IMR-90 (cell line): ENCODE data around the gene UNC13B. TPM values are rescaled to one million over a fixed set of nuclear protein-coding genes. Genes with fewer than 3 reads are reported as not detected.

Source experiments
- ATAC-seq: fragments of 200-7000 bp; cut with Tn5 transposase; 2 replicates; pipeline ENCODE4 v1.9.1; 2020; ENCODE audit warnings: low read depth, mild to moderate bottlenecking, moderate library complexity
- BruUV-seq: library from RNA; stranded (reverse); fragments of 400-500 nt; replicated peaks from 2 replicates; lab custom pipeline; 2021; lab: Mats Ljungman, UMichigan
- CTCF ChIA-PET: fragments of 300-600 bp; formaldehyde crosslinking; extraction: SDS; loops from one replicate; lab custom pipeline; 2021; ENCODE audit warnings: antibody characterized with exemption; lab: Yijun Ruan, JAX
- POLR2A ChIA-PET: fragments of 300-600 bp; sonication (Branson Sonifier 250); formaldehyde crosslinking; loops from one replicate; lab custom pipeline; 2022; ENCODE audit warnings: antibody characterized with exemption; ENCODE audit not compliant: unreplicated experiment; lab: Charles Lee
- DNase-seq: peaks from one replicate; pipeline ENCODE4 v3.0.0; 2013
- H2AFZ ChIP-seq: replicated peaks from 2 replicates; pipeline ENCODE3; 2013; ENCODE audit warnings: low read length, mild to moderate bottlenecking; ENCODE audit not compliant: poor library complexity
- H2AK5ac ChIP-seq: 2 replicates; pipeline ENCODE4 v1.6.1; 2013; ENCODE audit warnings: low read depth, low read length, inconsistent platforms
- H2AK9ac ChIP-seq: replicated peaks from 2 replicates; pipeline ENCODE3; 2013; ENCODE audit warnings: mild to moderate bottlenecking, low read depth, low read length, moderate library complexity; ENCODE audit not compliant: poor library complexity
- H2BK120ac ChIP-seq: 2 replicates; pipeline ENCODE4 v1.6.1; 2013; ENCODE audit warnings: low read depth, low read length, inconsistent platforms
- H2BK15ac ChIP-seq: 3 replicates; pipeline ENCODE4 v1.6.1; 2013; ENCODE audit warnings: low read depth, low read length, inconsistent platforms
- H2BK20ac ChIP-seq: 2 replicates; pipeline ENCODE4 v1.6.1; 2013; ENCODE audit warnings: low read depth, mild to moderate bottlenecking, inconsistent platforms, low read length, moderate library complexity
- H2BK5ac ChIP-seq: 2 replicates; pipeline ENCODE4 v1.6.1; 2013; ENCODE audit warnings: mild to moderate bottlenecking, low read depth, low read length, inconsistent platforms; ENCODE audit not compliant: poor library complexity, severe bottlenecking
- H3K14ac ChIP-seq: replicated peaks from 2 replicates; pipeline ENCODE4 v1.6.1; 2013; ENCODE audit warnings: low read depth, low read length, inconsistent platforms
- H3K18ac ChIP-seq: 2 replicates; pipeline ENCODE4 v1.6.1; 2013; ENCODE audit warnings: low read depth, low read length, control low read depth
- H3K23ac ChIP-seq: 2 replicates; pipeline ENCODE4 v1.6.1; 2013; ENCODE audit warnings: low read depth, low read length, inconsistent platforms
- H3K27ac ChIP-seq: 2 replicates; pipeline ENCODE4 v1.5.1; 2013; ENCODE audit warnings: mild to moderate bottlenecking, control low read depth, low read length; ENCODE audit not compliant: insufficient read depth
- H3K27me3 ChIP-seq: 2 replicates; pipeline ENCODE4 v1.6.1; 2013; ENCODE audit warnings: low read length; ENCODE audit not compliant: control insufficient read depth, insufficient read depth
- H3K36me3 ChIP-seq: 2 replicates; pipeline ENCODE4 v1.6.1; 2013; ENCODE audit warnings: low read length, mixed read lengths; ENCODE audit not compliant: control insufficient read depth, insufficient read depth
- H3K4ac ChIP-seq: 2 replicates; pipeline ENCODE4 v1.6.1; 2013; ENCODE audit warnings: low read depth, low read length, inconsistent platforms
- H3K4me1 ChIP-seq: 2 replicates; pipeline ENCODE4 v1.6.1; 2013; ENCODE audit warnings: low read length, mixed read lengths; ENCODE audit not compliant: control insufficient read depth, insufficient read depth
- H3K4me2 ChIP-seq: 2 replicates; pipeline ENCODE4 v1.6.1; 2013; ENCODE audit warnings: low read depth, mild to moderate bottlenecking, control low read depth, low read length, moderate library complexity
- H3K4me3 ChIP-seq: 2 replicates; pipeline ENCODE4 v1.5.1; 2013; ENCODE audit warnings: low read depth, mild to moderate bottlenecking, control low read depth, low read length, moderate library complexity; ENCODE audit not compliant: insufficient read depth
- H3K56ac ChIP-seq: 2 replicates; pipeline ENCODE4 v1.6.1; 2013; ENCODE audit warnings: low read length, inconsistent platforms; ENCODE audit not compliant: insufficient read depth; ENCODE audit errors: extremely low read depth
- H3K79me1 ChIP-seq, 2 experiments: 2 replicates each; pipeline ENCODE4 v1.6.1; 2013; ENCODE audit warnings: low read length in 2 of 2, inconsistent platforms in 1 of 2, low read depth in 1 of 2
- H3K9ac ChIP-seq: 2 replicates; pipeline ENCODE4 v1.6.1; 2013; ENCODE audit warnings: low read depth, low read length, control low read depth
- H3K9me1 ChIP-seq: 2 replicates; pipeline ENCODE4 v1.6.1; 2013; ENCODE audit warnings: low read length, inconsistent platforms; ENCODE audit not compliant: insufficient read depth
- H3K9me3 ChIP-seq: 2 replicates; pipeline ENCODE4 v1.6.1; 2013; ENCODE audit warnings: low read length; ENCODE audit not compliant: control insufficient read depth, insufficient read depth
- H4K20me1 ChIP-seq: 2 replicates; pipeline ENCODE4 v1.6.1; 2013; ENCODE audit warnings: low read length, inconsistent platforms; ENCODE audit not compliant: insufficient read depth
- H4K5ac ChIP-seq: 2 replicates; pipeline ENCODE4 v1.6.1; 2013; ENCODE audit warnings: mild to moderate bottlenecking, low read depth, low read length, control low read depth
- H4K8ac ChIP-seq, 2 experiments: 2 replicates each; pipeline ENCODE4 v1.6.1; 2013; ENCODE audit warnings: low read depth in 2 of 2, low read length in 2 of 2, control low read depth in 1 of 2, inconsistent platforms in 1 of 2
- H4K91ac ChIP-seq: 2 replicates; pipeline ENCODE4 v1.6.1; 2013; ENCODE audit warnings: low read depth, low read length, inconsistent platforms; ENCODE audit not compliant: insufficient read depth
- BHLHE40 ChIP-seq: fragments of 150-350 bp; IDR thresholded peaks from 2 replicates; pipeline ENCODE4 v1.6.1; 2016; ENCODE audit warnings: mild to moderate bottlenecking, low read depth, low read length
- CEBPB ChIP-seq: IDR thresholded peaks from 2 replicates; pipeline ENCODE4 v1.6.1; 2012; ENCODE audit warnings: low read depth, low read length, improper control_type of control experiment
- CHD1 ChIP-seq: IDR thresholded peaks from 2 replicates; pipeline ENCODE4 v1.6.1; 2012; ENCODE audit warnings: low read depth, low read length, improper control_type of control experiment
- CTCF ChIP-seq: conservative IDR thresholded peaks from 2 replicates; pipeline ENCODE4 v1.5.1; 2012; ENCODE audit warnings: mild to moderate bottlenecking, low read depth, low read length, improper control_type of control experiment
- ELK1 ChIP-seq: fragments of 150-350 bp; IDR thresholded peaks from 2 replicates; pipeline ENCODE4 v1.6.1; 2016; ENCODE audit warnings: low read depth, mild to moderate bottlenecking, low read length, moderate library complexity, borderline replicate concordance
- FOS ChIP-seq: fragments of 150-350 bp; IDR thresholded peaks from 2 replicates; pipeline ENCODE4 v1.6.1; 2016; ENCODE audit warnings: low read depth, low read length
- MAFK ChIP-seq: IDR thresholded peaks from 2 replicates; pipeline ENCODE4 v1.6.1; 2012; ENCODE audit warnings: low read depth, low read length, improper control_type of control experiment
- MAZ ChIP-seq: IDR thresholded peaks from 2 replicates; pipeline ENCODE4 v1.6.1; 2012; ENCODE audit warnings: low read depth, mild to moderate bottlenecking, low read length, improper control_type of control experiment, moderate library complexity, borderline replicate concordance
- MXI1 ChIP-seq: IDR thresholded peaks from 2 replicates; pipeline ENCODE4 v1.6.1; 2012; ENCODE audit warnings: low read depth, mild to moderate bottlenecking, low read length, moderate library complexity, borderline replicate concordance
- NFE2L2 ChIP-seq: fragments of 150-350 bp; IDR thresholded peaks from 2 replicates; pipeline ENCODE4 v1.6.1; 2016; ENCODE audit warnings: low read depth, mild to moderate bottlenecking, low read length
- POLR2A ChIP-seq: IDR thresholded peaks from 2 replicates; pipeline ENCODE4 v1.6.1; 2012; ENCODE audit warnings: mild to moderate bottlenecking, low read depth, low read length
- RAD21 ChIP-seq: IDR thresholded peaks from 2 replicates; pipeline ENCODE4 v1.6.1; 2012; ENCODE audit warnings: low read length, improper control_type of control experiment
- RCOR1 ChIP-seq: IDR thresholded peaks from 2 replicates; pipeline ENCODE4 v1.6.1; 2012; ENCODE audit warnings: mild to moderate bottlenecking, low read length, improper control_type of control experiment; ENCODE audit not compliant: insufficient replicate concordance
- RFX5 ChIP-seq: IDR thresholded peaks from 2 replicates; pipeline ENCODE4 v1.8.0; 2012; ENCODE audit warnings: low read depth, mild to moderate bottlenecking, low read length, moderate library complexity
- SMC3 ChIP-seq: fragments of 150-350 bp; IDR thresholded peaks from 2 replicates; pipeline ENCODE4 v1.6.1; 2016; ENCODE audit warnings: low read depth, mild to moderate bottlenecking, antibody characterized with exemption, low read length, moderate library complexity
- whole genome bisulfite sequencing, 2 experiments: methylation state at CpG; one replicate each; pipeline versions ENCODE4 v1.1.5 to v1.1.7; 2013; ENCODE audit warnings: missing lambda C conversion rate in 2 of 2; ENCODE audit not compliant: insufficient read length in 1 of 2; ENCODE audit errors: extremely low coverage in 2 of 2; 5-methylcytosine and 5-hydroxymethylcytosine counted together
- dilution Hi-C: fragments of 300-500 bp; cut with HindIII; formaldehyde crosslinking; loops from one replicate; pipeline ENCODE4 v1.14.3; 2018; ENCODE audit warnings: low sequenced_read_pairs; ENCODE audit not compliant: unreplicated experiment
- in situ Hi-C: fragments of 300-500 bp; cut with MboI; formaldehyde crosslinking; loops from 3 replicates; pipeline ENCODE4 v1.14.3; 2019; ENCODE audit warnings: low sequenced_read_pairs, inconsistent platforms, mixed read lengths
- intact Hi-C: fragments of 100-400 bp; cut with micrococcal nuclease; formaldehyde crosslinking; loops from 2 replicates; pipeline ENCODE4 v1.10.0; 2022
- polyA plus RNA-seq, 3 experiments: library from polyadenylated mRNA; depleted of rRNA; stranded (reverse); fragments of >200 nt; gene quantifications; 2 replicates each; pipeline ENCODE4 v1.2.3, GENCODE V29; 2012; ENCODE audit warnings: low replicate concordance in 1 of 3
- total RNA-seq: library from RNA; depleted of rRNA; stranded (reverse); fragments of >200 nt; gene quantifications from 2 replicates; pipeline ENCODE4 v1.2.3, GENCODE V29; 2012
- TF ChIP-seq, protein P1 (sequence below): fragments of 150-350 bp; IDR thresholded peaks from 2 replicates; pipeline ENCODE4 v1.6.1; 2017; ENCODE audit warnings: mild to moderate bottlenecking, antibody characterized with exemption, low read length, low read depth

The UNC13B gene
- total and polyA plus RNA-seq, 2 of the 4 experiments (the other 2 are of a cell fraction), result 7.5 to 14.3 TPM

DNA sequence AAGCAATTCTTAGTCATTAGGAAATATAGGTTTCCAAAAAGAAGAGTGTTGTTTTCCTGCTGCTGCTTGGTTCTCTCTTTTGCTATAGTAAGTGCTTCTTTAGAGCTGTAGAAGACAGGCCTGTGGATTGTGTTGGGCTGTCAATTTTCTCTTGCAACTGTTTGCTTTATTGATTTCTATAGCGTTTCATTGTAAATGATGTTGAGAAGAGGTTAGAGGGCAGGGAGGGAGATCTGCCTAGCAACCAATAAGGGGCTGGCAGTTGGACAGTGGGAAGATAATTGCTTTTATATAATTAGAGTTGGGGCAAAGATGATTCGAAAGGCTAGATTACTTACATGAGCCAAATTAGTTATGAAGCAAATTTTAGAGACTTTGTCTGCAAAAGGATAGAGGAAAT, 11.1 kb downstream of the UNC13B start:
- Histone ChIP-seq H2BK15ac (no peak overlapping the region), H2AK9ac (no peak overlapping the region), H2AK5ac (no peak overlapping the region), H3K79me1 (peaks cover 0 to under 1% of the 10 kb centered on the region in 2 experiments; a peak in 1 of 4 replicates), H3K4me2 (no peak overlapping the region), H3K9ac (no peak overlapping the region), H3K9me1 (no peaks in the 10 kb centered on the region), H3K27me3 (no peaks in the 10 kb centered on the region), H2AFZ (no peak overlapping the region), H3K4me1 (no peaks in the 10 kb centered on the region), H3K56ac (no peak overlapping the region), H3K23ac (no peak overlapping the region), H3K27ac (no peak overlapping the region), H3K36me3 (no peaks in the 10 kb centered on the region), H4K8ac (no peak overlapping the region), H4K5ac (no peak overlapping the region), H4K91ac (no peak overlapping the region), H4K20me1 (no peaks in the 10 kb centered on the region), H2BK5ac (no peak overlapping the region), H2BK20ac (no peak overlapping the region), H3K4me3 (no peak overlapping the region), H3K14ac (no peak overlapping the region), H2BK120ac (no peak overlapping the region), H3K9me3 (no peaks in the 10 kb centered on the region), H3K18ac (no peak overlapping the region), H3K4ac (no peak overlapping the region)
- WGBS, 2 experiments, result no CpG with 5 or more reads among the region's 2 CpGs
- ChIA-PET POLR2A (no interaction called here), CTCF (no interaction called here)
- no peak for ATAC-seq
- DNase-seq, result no peak
- intact Hi-C loops (no loop called here), dilution Hi-C loops (no loop called here), in situ Hi-C loops (no loop called here)
- BruUV-seq, result no TSS peak
- TF ChIP-seq RCOR1 (no peak), RFX5 (no peak), NFE2L2 (no peak), SMC3 (no peak), POLR2A (no peak), CHD1 (no peak), BHLHE40 (no peak), MXI1 (no peak), CEBPB (no peak), MAFK (no peak), CTCF (no peak), ELK1 (no peak), MAZ (no peak), RAD21 (no peak), FOS (no peak)
- TF ChIP-seq, protein P1, sequence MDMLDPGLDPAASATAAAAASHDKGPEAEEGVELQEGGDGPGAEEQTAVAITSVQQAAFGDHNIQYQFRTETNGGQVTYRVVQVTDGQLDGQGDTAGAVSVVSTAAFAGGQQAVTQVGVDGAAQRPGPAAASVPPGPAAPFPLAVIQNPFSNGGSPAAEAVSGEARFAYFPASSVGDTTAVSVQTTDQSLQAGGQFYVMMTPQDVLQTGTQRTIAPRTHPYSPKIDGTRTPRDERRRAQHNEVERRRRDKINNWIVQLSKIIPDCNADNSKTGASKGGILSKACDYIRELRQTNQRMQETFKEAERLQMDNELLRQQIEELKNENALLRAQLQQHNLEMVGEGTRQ, result no peak
